HG03045 (cell line): ENCODE data around the gene CAPN6.

ENCODE experiments used
- ATAC-seq: cut with Tn5 transposase; IDR thresholded peaks from one replicate; pipeline ENCODE4 v1.9.1; 2021; ENCODE audit warnings: mild to moderate bottlenecking, moderate library complexity; ENCODE audit not compliant: unreplicated experiment

Gene CAPN6

GRCh38 chrX:111270339-111270738 lies at the start of gene CAPN6:
Gene CAPN6 (minus strand): TSS chrX:111270483. CDS start chrX:111263936, 6,547 bp downstream.
- ATAC-seq, result no peak

GRCh38 chrX:111319451-111319850 lies 49.2 kb upstream of the CAPN6 start:
- ATAC-seq, result no peak

GRCh38 chrX:111318901-111319300 lies 48.6 kb upstream of the CAPN6 start:
- ATAC-seq, result no peak

GRCh38 chrX:111309083-111309482 lies 38.8 kb upstream of the CAPN6 start:
- no peak for ATAC-seq

- ATAC-seq, result no peak
Measured at GRCh38 chrX:111308039-111308438, 37.8 kb upstream of the CAPN6 start.

- ATAC-seq, result no peak
Measured at GRCh38 chrX:111302284-111302683, 32.0 kb upstream of the CAPN6 start.

- no peak for ATAC-seq
Measured at GRCh38 chrX:111288841-111289240, 18.6 kb upstream of the CAPN6 start.

GRCh38 chrX:111284631-111285293 lies 14.5 kb upstream of the CAPN6 start:
- ATAC-seq, result no peak

- ATAC-seq, result no peak
Measured at GRCh38 chrX:111283446-111283845, 13.2 kb upstream of the CAPN6 start.

GRCh38 chrX:111282991-111283390 lies 12.7 kb upstream of the CAPN6 start:
- ATAC-seq, result no peak

GRCh38 chrX:111282139-111282538 lies 11.9 kb upstream of the CAPN6 start:
- no peak for ATAC-seq

GRCh38 chrX:111268506-111268905 lies 1.8 kb downstream of the CAPN6 start:
- ATAC-seq, result no peak

GRCh38 chrX:111265486-111265885 lies 4.8 kb downstream of the CAPN6 start:
- no peak for ATAC-seq

- ATAC-seq, result no peak
Measured at GRCh38 chrX:111264385-111264784, 5.9 kb downstream of the CAPN6 start.

GRCh38 chrX:111262086-111262485 lies 8.2 kb downstream of the CAPN6 start:
- ATAC-seq, result no peak

GRCh38 chrX:111260451-111260850 lies 9.8 kb downstream of the CAPN6 start:
- no peak for ATAC-seq

GRCh38 chrX:111259559-111259958 lies 10.7 kb downstream of the CAPN6 start:
- no peak for ATAC-seq

GRCh38 chrX:111257733-111258132 lies 12.6 kb downstream of the CAPN6 start:
- ATAC-seq, result no peak

GRCh38 chrX:111254896-111255693 lies 15.2 kb downstream of the CAPN6 start:
- ATAC-seq, result no peak

- ATAC-seq, result no peak
Measured at GRCh38 chrX:111244235-111244750, 26.0 kb downstream of the CAPN6 start.

- no peak for ATAC-seq
Measured at GRCh38 chrX:111216293-111216801, 53.9 kb downstream of the CAPN6 start.

- no peak for ATAC-seq
Measured at GRCh38 chrX:111207851-111208250, 62.4 kb downstream of the CAPN6 start.
